Activated CD4-positive, alpha-beta T cell treated with anti-CD3 and anti-CD28 coated beads, Interleukin-2, amount 10 ng/mL, durations not matched to agents 24 days and 14 days (primary cell): ENCODE measurements around the gene PLAC8L1. TPM values are rescaled to one million over a fixed set of nuclear protein-coding genes. Genes with fewer than 3 reads are reported as not detected.

ENCODE experiments used
- DNase-seq: peaks from one replicate; pipeline ENCODE4 v3.0.0; 2022
- H3K27ac Mint-ChIP-seq: one replicate; pipeline ENCODE4 v1.8.0; 2022; ENCODE audit warnings: mild to moderate bottlenecking, mixed read lengths
- H3K27me3 Mint-ChIP-seq: one replicate; pipeline ENCODE4 v1.8.0; 2022; ENCODE audit warnings: mixed read lengths
- H3K36me3 Mint-ChIP-seq: one replicate; pipeline ENCODE4 v1.8.0; 2022; ENCODE audit warnings: low read depth, mild to moderate bottlenecking, mixed read lengths
- H3K4me1 Mint-ChIP-seq: one replicate; pipeline ENCODE4 v1.8.0; 2021; ENCODE audit warnings: mixed read lengths
- H3K4me3 Mint-ChIP-seq: one replicate; pipeline ENCODE4 v1.8.0; 2022; ENCODE audit warnings: mild to moderate bottlenecking, moderate library complexity, mixed read lengths
- H3K9me3 Mint-ChIP-seq: one replicate; pipeline ENCODE4 v1.8.0; 2021; ENCODE audit warnings: mixed read lengths
- intact Hi-C: fragments of 100-400 bp; cut with micrococcal nuclease; formaldehyde crosslinking; loops from one replicate; pipeline ENCODE4 v1.15.1; 2023
- total RNA-seq: library from RNA; stranded (reverse); gene quantifications from 2 replicates; pipeline ENCODE4 v1.2.3, GENCODE V29; 2022

Gene PLAC8L1
- total RNA-seq, 1 donor from 2014 or later: 1.2 TPM

DNA sequence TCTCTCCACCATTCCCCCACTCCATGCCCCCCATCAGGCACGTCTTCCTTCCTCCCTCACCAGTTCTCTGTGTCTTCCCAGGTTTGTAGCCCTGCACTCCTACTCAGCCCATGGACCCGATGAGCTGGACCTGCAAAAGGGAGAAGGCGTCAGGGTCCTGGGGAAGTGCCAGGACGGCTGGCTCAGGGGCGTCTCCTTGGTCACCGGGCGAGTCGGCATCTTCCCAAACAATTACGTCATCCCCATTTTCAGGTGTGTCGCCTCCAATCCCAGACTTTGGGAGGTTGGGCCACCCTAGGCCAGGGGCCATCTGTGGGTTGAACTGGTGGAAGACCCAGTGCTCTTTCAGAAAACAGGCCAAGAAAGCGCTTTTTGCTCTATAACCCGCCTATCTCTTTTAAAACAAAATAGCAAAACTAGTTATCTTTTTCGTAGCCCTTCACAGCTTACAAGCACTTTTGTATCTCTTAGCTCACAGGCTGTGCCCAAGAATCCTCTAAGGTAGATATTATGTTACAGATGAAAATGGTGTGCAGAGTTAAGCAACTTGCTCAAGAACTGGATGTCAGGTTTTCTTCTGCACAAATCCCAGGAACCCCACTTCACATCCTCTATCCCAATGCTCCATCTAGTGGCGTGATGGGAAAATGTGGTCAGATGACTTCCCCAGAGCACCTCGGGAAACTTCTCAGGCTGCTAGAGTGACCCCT lies 56.2 kb downstream of the PLAC8L1 start:
- no peaks in the 10 kb centered on the region for H3K36me3 Mint-ChIP-seq
- H3K4me1 Mint-ChIP-seq: no peaks in the 10 kb centered on the region
- peaks cover 16% of the 10 kb centered on the region for H3K27me3 Mint-ChIP-seq
- intact Hi-C loops: loop anchor here (2.0 to 5.0 kb wide), 3 partner anchors 217 to 368 kb away; no protein-coding TSS in a partner anchor
- no peak overlapping the region for H3K4me3 Mint-ChIP-seq
- H3K9me3 Mint-ChIP-seq: no peaks in the 10 kb centered on the region
- no peak for DNase-seq
- H3K27ac Mint-ChIP-seq: no peak overlapping the region

DNA sequence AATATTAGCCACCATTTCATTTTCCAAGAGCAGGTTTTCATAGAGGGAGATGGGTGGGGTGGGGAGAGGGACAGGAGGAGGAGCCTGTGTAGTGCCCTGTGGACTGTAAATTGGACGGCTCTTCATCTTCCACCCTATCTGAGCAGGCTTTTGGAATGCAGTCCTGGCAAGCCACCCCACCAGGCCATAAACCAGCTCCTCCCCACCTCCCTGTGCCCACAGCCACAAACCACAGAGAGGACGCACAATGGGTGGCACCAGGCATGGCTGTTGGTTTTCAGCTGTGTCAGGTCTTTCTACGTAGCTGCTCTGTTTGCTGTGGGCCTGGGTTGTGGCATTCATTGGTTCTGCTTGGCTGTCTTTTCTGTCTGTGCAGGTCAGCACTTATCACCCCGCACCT lies 58.0 kb downstream of the PLAC8L1 start:
- Mint-ChIP-seq H3K27ac (no peak overlapping the region), H3K4me1 (peaks cover 2% of the 10 kb centered on the region), H3K36me3 (no peaks in the 10 kb centered on the region), H3K4me3 (no peak overlapping the region), H3K27me3 (peaks cover 13% of the 10 kb centered on the region), H3K9me3 (no peaks in the 10 kb centered on the region)
- intact Hi-C loops: loop anchor here (5.0 kb wide), 2 partner anchors 215 to 350 kb away; no protein-coding TSS in a partner anchor
- DNase-seq: no peak

GRCh38 chr5:146043722-146044121 lies 61.7 kb downstream of the PLAC8L1 start:
- intact Hi-C loops: no loop called here

DNA sequence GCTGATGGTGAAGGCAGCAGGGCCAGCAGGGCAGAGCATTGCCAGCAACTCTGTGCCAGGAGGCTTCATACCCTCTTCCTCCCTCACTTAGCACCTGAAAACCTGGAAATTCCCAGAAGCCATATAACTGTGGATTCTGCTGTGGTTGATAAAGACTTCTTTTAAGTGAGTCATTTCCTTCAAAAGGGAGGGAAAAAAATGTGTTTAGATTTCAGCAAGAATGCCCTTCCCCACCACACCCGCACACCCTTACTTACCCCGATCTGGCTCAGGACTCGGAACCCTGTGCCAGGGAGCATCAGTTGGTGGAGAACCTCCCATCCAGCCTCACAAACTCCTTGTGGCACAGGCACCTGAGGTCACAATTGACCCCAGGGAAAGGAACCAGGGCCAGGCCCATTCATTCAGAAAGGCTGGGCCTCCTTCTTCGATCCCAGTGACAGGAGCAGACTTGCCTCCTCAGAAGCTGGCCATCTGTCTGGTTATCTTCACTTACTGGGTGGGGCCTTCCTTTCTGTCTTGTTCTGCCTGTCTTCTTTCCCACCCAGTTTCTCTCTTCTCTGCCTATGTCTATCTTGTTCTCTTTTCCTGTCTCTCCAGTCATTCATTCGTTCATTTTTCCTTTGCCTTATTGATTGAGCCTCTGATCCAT lies 62.6 kb downstream of the PLAC8L1 start:
- no peak overlapping the region for H3K27ac Mint-ChIP-seq
- H3K27me3 Mint-ChIP-seq: peaks cover 9% of the 10 kb centered on the region
- DNase-seq: no peak

More at GRCh38 chr5:146043722-146044121, 61.7 kb downstream of the PLAC8L1 start:
- peaks cover 6% of the 10 kb centered on the region for H3K27me3 Mint-ChIP-seq
- H3K4me1 Mint-ChIP-seq: peaks cover 2% of the 10 kb centered on the region
- DNase-seq: no peak
- no peak overlapping the region for H3K4me3 Mint-ChIP-seq
- H3K27ac Mint-ChIP-seq: no peak overlapping the region
- H3K9me3 Mint-ChIP-seq: no peaks in the 10 kb centered on the region
- H3K36me3 Mint-ChIP-seq: no peaks in the 10 kb centered on the region

GRCh38 chr5:146041180-146041789 lies 64.1 kb downstream of the PLAC8L1 start:
- H3K27ac Mint-ChIP-seq: no peak overlapping the region
- no peak for DNase-seq
- H3K27me3 Mint-ChIP-seq: peaks cover 10% of the 10 kb centered on the region
- H3K9me3 Mint-ChIP-seq: no peaks in the 10 kb centered on the region
- H3K4me3 Mint-ChIP-seq: no peak overlapping the region
- no peaks in the 10 kb centered on the region for H3K36me3 Mint-ChIP-seq
- intact Hi-C loops: no loop called here
- H3K4me1 Mint-ChIP-seq: peaks cover 2% of the 10 kb centered on the region

More for the DNA sequence above, 62.6 kb downstream of the PLAC8L1 start:
- no peak overlapping the region for H3K4me3 Mint-ChIP-seq
- H3K9me3 Mint-ChIP-seq: no peaks in the 10 kb centered on the region
- peaks cover 2% of the 10 kb centered on the region for H3K4me1 Mint-ChIP-seq
- intact Hi-C loops: no loop called here
- no peaks in the 10 kb centered on the region for H3K36me3 Mint-ChIP-seq

DNA sequence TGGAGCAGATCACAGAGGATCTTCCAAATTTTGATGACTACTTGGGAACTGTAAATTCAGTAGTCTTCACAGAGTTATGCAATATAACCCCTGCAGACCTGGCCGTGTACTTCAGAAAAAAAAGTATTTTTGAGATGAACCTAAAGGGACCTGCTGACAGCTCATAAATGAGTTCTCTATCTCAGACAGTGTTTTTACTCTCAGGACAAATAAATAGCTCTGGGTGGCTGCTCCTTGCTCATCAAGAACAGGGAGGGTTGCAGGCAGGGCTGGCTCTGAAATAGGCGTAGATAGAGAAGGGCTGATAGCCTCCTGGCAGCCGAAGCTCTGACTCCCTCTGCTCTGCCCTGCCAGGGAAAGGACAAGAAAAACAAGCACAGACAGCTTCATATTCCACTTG lies 64.8 kb downstream of the PLAC8L1 start:
- peaks cover 2% of the 10 kb centered on the region for H3K4me1 Mint-ChIP-seq
- DNase-seq: no peak
- H3K4me3 Mint-ChIP-seq: no peak overlapping the region
- H3K36me3 Mint-ChIP-seq: no peaks in the 10 kb centered on the region
- H3K9me3 Mint-ChIP-seq: no peaks in the 10 kb centered on the region
- intact Hi-C loops: no loop called here
- H3K27ac Mint-ChIP-seq: no peak overlapping the region
- peaks cover 10% of the 10 kb centered on the region for H3K27me3 Mint-ChIP-seq

DNA sequence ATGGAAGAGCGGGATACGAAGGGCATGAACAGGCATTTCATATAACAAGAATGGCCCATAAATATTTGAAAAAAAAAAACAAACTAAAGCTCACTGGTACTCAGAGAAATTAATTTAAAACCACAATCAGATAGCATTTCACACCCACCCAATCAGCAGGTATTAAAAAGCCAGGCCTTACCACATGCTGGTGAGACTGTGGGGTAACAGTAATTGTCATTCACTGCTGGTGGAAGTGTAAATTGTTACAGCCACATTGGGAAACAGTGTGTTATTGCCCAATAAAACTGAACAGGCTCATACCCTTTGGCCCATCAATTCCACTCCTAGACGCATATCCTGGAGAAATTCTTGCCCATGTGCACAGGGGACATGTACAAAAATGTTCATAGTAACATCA lies 66.0 kb downstream of the PLAC8L1 start:
- H3K27me3 Mint-ChIP-seq: peaks cover 10% of the 10 kb centered on the region
- no peaks in the 10 kb centered on the region for H3K9me3 Mint-ChIP-seq
- intact Hi-C loops: no loop called here
- H3K4me1 Mint-ChIP-seq: peaks cover 2% of the 10 kb centered on the region
- no peak for DNase-seq
- H3K4me3 Mint-ChIP-seq: no peak overlapping the region
- no peak overlapping the region for H3K27ac Mint-ChIP-seq
- no peaks in the 10 kb centered on the region for H3K36me3 Mint-ChIP-seq

- H3K9me3 Mint-ChIP-seq: no peaks in the 10 kb centered on the region
- no peak overlapping the region for H3K4me3 Mint-ChIP-seq
- no peaks in the 10 kb centered on the region for H3K36me3 Mint-ChIP-seq
- DNase-seq: no peak
- intact Hi-C loops: no loop called here
- peaks cover 9% of the 10 kb centered on the region for H3K27me3 Mint-ChIP-seq
- H3K27ac Mint-ChIP-seq: no peak overlapping the region
- H3K4me1 Mint-ChIP-seq: no peaks in the 10 kb centered on the region
Measured at GRCh38 chr5:146034605-146035004, 70.8 kb downstream of the PLAC8L1 start.

Other genes with a start within 250 kb of the PLAC8L1 start
- gene GRXCR2, start 232.6 kb downstream of the PLAC8L1 start, total RNA-seq: not detected in 2 replicates
- 0.02 and 0.05 TPM in 2 replicates for gene SH3RF2, start 169.0 kb downstream of the PLAC8L1 start, total RNA-seq
- 152 and 154 TPM in 2 replicates for gene LARS1, start 77.1 kb upstream of the PLAC8L1 start, total RNA-seq
- 28.9 and 33.2 TPM in 2 replicates for gene RBM27, start 98.0 kb upstream of the PLAC8L1 start, total RNA-seq
- gene POU4F3, start 233.3 kb upstream of the PLAC8L1 start, total RNA-seq: 0.14 TPM in 2 replicates